ENCODE data around the gene ORC3.
"Not testable (repeated sequence)": the region's sequence is repeated elsewhere in the genome, so short reads cannot be mapped to it uniquely, and the experiment has no call there.

ORC3 gene

DNA sequence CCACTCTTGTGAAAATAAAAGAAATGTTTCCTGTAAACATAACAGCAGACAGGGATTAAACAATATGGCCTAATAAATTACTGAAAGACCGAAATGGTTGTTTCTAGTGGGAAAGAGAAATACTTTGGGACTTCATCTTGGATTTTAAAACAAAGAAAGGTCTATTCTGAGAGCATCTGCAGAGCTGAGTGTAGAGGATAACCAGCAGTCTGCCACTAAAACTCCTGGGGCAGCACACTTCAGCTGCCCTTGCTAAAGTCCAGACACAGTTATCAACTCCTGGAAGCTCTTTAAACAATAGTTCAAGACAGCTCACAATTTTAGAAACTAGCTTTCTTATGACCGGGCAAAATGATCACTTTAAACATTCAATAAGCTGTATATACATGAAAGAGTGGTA, 73.5 kb downstream of the ORC3 start:
- DNase-seq = no peak

DNA sequence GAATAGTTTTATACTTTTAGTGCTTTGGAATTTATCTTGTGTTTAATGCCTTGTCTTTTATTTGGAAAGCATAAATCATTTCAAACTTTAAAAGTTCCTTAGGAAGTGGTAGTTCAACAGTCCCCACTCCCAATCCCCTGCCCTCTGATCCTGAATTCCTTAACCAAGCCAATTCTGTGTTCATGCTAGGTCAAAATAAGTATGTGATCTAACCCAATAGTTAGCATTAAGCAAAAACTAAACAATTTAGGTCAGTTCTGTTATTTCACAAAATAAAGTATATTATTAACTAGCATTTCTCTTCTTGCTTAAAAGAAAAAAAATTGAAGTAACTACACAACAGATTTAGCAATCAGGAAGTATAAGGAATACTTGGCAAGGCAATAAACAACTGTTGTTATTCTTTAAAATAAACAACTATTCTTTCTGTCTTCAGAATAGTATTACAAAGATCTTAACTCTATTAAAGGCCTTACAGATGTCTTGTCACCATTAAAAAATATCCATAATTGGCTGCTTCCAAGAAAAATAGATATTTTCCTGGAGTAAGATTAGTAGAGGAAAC, 75.1 kb downstream of the ORC3 start:
- DNase-seq = no peak

DNA sequence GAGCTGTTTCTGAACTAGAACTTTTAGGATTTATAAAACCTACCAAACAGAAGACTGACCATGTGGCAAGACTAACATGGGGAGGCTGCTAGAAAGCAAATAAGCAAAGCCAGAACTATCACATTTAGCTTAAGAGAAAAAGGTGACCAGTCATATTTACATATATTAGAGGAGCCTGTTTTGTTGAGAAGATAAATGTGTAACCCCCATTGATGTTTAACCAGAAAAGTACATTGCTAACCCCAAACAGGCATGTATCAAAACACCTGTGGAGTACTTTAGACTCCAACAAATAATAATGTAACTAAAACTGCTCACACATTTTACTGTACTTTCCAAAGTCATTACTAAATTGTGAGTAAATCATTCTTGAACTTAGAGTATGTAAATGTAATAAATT, 77.1 kb downstream of the ORC3 start:
- no peak for DNase-seq

DNA sequence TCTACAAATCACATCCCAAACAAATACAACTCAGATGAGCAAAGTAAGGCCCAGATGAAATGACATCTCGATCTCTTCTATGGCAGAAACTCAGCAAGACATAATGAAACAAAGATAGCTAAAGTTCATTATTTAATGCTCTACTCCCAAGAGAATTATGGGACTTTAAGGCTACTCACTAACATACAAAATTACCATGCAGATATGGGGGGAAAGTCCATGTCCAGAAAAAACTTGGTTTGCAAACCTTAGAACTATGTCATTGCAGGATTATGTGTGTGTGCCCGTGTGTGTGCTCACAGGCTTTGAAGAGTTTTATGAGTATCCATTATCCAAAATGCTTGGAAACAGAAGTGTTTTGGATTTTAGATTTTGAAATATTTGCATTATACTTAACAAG, 78.1 kb downstream of the ORC3 start:
- DNase-seq = no peak

DNA sequence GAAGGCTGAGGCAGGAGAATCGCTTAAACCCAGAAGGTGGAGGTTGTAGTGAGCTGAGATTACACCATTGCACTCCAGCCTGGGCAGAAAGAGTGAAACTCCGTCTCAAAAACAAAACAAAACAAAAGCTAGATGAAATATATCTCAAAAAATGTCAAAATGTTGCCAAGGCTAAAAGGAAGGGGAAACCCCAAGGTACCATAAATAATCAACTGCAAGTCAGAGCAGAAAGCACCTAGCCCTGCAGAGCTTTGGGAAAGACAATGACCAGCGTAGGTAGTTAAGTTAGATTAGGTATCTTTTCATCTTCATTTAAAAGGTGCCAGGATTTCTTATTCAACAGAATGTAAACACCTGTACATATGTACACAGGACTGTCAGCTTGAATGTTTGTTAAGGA, 79.1 kb downstream of the ORC3 start:
- no peak for DNase-seq

DNA sequence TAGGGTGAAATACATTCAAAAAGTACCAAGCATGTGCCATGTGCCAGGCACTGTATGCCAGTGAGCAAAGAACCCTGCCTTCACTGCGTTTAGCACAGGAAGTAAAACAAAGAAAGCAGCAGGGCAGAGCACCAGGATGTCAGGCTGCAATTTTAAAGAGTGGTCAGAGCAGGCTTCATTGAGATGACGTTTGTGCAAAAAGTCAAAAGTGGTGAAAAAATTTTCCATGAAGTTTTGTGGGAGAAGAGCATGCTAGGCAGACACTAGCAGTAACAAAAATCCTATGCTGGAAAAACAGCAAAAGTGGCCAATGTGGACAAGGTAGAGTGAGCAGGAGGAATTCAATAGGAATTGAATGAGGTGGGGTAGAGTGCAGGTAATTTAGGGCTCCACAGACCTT, 80.8 kb downstream of the ORC3 start:
- DNase-seq = no peak

DNA sequence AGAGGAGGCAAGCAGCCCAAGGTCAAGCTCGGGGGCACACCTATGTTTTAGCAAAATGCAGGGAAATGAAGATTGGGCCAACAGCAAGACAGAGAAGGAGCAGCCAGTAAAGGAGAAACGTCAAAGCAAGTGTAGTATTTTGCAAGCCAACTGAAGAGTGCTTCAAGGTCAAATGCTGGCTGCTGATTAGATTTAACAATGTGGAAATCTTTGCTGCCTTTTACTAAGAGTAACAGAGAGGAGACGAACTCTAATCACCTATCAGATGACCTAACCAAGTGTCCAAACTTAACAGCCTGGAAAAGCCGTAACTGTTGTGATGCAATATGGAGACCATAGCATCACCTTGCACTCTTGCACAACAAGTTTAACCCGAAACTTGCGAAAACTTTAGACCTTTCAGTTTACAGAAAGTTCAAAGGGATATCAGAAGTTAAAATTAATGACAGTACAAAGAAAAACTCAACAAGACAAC, 81.7 kb downstream of the ORC3 start:
- no peak for DNase-seq

DNA sequence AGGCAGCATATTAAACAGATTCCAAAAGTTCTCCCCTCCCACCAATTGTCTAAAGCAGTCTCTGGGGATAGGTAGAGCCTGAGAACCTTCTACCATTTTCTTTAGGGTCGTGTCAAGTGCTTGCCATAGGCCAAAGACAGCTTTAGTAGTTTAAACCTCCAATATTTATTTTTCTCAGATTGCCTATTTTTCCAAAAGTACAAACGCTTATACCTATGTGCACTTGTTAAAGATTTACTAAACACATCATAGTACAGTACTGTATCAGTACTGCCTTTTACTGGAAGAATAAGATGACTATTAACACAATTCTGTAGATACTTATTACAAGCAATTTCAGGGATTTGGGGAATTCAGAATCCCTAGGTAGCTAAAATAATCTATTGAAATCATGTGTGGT, 82.7 kb downstream of the ORC3 start:
- DNase-seq = no peak

DNA sequence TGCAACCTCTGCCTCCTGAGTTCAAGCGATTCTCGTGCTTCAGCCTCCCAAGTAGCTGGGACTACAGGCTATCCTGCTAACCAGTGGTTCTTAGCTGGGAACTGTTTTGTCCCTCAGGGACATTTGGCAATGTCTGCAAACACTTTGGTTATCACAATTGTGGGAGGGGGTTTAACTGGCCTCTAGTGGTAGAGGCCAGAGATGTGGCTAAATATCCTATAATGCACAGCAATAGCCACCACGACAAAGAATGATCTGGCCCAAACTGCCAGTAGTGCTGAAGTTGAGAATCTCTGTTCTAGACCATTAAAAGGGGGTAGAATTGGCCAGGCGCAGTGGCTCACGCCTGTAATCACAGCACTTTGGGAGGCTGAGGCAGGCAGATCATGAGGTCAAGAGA, 83.3 kb downstream of the ORC3 start:
- DNase-seq = no peak

DNA sequence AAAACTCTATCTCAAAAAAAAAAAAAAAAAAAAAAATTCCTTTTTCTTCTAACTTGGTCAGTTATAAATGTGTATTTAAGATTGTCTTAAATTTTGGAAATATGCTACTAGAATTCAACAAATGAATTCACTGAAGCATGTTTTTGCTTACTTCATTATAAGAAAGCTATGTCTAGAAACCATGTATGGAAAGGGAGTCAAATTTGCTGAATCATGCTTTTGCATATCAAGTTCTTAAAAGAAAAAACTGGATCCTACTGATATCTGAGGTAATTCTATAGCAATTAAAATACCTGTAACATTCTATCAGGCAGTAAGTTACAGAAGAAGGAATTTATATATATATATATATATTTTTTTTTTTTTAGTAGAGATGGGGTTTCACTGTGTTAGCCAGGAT, 84.4 kb downstream of the ORC3 start:
- DNase-seq = no peak

DNA sequence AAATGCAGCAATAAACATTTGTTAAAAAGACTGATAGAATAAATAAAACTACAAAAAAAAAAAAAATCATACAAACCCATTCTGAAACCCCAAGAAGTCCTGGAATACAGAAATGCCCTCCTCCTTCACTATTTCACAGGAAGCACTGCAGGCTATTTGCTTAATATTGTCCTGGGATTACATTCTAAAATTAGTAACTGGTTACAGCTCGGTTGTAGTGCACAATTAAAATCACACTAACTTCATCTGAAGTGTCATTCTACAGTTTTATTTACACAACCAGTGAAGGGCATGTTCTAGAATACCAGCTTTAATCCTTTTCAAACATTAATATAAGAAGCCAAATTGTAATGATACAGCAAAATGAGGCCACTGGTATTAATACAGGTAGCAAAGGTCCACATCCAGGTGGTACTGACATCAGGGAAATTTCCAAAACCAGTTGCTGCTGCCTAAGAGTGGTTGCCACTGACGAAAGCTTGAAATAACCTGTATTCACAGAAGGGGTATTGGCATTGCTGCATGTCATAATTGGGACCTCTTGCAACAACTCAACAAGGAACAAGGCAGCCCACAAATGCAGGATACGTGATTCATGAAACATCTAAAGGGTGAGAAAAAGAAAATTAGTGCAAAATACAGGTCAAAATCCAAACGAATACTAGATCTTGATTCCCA, 85.2 kb downstream of the ORC3 start:
- DNase-seq = no peak

DNA sequence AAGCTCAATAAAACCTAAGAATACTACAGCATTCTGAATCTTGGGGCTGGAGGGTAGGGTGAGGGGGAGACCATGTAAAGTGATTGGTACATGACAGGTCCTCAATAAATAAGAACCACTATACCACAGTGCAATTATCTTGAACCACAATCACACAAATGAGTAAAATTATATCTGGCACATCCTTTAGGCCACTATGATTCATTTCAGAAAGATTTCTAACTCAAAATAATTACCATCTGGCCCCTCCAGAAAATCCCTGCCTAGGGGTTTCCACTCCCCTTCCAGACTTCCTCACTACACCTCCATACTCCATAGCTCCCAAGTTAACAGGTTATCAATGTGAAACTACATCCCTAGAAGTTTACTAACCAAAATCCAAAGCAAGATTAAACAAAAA, 92.4 kb downstream of the ORC3 start:
- no peak for DNase-seq

DNA sequence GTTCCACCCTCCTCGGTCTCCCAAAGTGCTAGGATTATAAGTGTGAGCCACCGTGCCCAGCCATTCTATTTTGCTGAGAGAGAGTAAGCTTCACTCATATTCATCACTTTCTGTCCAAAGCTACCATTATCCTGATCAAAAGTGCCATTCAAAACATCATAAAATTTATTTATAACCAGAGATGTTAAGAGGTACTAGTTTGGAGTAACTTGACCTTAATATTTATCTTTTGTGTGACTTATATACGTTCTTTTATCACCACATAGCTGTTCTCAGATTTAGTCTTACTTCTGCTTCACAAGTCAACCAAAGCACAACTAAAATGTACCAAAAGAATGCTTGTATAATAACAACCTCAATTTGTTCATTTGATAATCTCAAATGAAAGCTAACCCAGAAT, 94.0 kb downstream of the ORC3 start:
- DNase-seq = no peak

DNA sequence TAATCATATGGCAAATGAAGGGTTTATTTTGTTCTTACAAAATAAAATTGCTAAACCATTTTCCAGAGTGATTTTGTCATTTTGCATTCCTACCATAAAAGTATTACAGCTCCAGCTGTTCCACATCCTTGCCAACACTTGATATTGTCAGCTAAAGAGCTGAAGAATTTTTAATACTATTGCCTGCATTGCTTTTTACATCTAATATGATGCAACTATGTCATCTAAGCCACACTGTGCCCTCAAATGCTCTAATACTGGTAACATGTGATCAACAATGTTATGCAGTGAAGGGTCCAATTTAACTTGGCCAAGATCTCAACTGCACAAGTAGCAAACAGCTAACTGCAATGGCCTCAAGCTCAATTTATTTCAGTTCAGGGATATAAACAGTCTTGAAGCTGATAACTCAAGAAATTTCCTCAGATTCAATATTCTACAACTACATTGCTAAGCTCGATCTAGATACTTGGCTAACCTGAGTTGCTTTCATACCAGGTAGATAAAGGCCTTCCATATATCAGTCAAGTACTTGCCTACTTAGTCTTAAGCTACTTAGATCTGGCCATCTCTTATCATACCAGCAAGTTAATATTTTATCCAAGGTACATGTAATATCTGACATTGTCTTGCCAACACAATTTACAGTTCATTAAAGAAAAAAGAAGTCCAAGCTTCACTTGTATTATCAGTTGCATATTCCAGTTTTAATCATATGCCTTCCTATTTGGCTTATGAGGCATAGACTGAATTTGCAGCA, 95.1 kb downstream of the ORC3 start:
- no peak for DNase-seq

DNA sequence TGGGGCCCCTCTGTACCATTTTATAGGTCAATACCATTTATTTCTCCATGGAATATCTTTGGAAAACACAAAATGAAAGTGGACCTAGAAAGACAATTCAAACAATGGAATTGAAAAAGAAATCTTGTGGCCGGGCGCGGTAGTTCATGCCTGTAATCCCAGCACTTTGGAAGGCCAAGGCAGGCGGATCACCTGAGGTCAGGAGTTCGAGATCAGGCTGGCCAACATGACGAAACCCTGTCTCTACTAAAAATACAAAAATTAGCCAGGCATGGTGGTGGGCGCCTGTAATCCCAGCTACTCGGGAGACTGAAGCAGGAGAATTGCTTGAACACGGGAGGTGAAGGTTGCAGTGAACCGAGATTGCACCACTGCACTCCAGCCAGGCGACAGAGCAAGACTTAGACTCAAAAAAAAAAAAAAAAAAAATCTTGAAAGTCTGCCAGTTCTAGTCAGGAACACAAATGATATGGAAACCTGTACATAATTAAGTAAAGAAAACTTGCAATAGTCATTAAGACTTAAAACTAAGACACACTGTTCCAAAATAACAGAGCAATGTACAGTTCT, 96.8 kb downstream of the ORC3 start:
- DNase-seq = not testable (repeated sequence)

DNA sequence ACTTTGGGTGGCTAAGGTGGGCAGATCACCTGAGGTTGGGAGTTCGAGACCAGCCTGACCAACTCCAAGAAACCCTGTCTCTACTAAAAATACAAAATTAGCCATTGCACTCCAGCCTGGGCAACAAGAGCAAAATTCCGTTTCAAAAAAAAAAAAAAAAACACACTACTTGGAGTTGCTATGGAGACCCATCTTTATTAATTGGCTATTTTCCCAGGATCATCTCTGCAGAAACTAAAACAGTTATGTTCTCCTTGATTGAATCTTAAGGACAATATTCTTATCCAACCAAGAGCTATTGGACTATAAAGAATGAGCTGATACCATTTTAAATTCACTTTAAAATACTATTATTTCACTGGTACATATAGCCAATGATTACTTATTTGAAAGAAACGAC, 97.4 kb downstream of the ORC3 start:
- DNase-seq = no peak

DNA sequence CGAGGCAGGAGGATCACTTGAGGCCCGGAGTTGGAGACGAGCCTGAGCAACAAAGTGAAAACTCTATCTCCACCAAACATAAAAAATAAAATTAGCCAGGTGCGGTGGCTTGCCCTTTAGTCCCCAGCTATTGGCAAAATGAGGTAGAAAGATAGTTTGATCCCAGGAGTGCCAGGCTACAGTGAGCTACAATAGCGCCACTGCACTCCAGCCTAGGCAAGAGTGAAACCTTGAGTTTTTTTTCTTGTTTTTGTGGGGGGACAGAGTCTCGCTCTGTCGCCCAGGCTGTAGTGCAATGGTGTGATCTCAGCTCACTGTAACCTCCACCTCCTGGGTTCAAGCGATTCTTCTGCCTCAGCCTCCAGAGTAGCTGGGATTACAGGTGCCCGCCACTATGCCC, 98.0 kb downstream of the ORC3 start:
- not testable (repeated sequence) for DNase-seq

DNA sequence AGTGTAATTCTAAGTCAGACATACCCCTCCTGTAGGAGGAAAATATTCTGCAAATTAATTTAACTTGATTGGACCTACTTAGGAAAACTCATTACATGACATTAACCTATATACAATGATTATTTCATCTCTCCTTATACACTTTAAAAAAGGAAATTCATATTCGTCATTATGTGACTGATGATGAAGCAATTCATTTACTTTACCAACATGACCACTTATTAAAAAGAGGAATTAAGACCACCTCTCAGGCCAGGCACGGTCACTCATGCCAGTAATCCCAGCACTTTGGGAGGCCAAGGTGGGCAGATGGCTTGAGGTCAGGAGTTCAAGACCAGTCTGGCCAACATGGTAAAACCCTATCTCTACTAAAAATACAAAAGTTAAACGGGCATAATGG, 100.5 kb downstream of the ORC3 start:
- no peak for DNase-seq

DNA sequence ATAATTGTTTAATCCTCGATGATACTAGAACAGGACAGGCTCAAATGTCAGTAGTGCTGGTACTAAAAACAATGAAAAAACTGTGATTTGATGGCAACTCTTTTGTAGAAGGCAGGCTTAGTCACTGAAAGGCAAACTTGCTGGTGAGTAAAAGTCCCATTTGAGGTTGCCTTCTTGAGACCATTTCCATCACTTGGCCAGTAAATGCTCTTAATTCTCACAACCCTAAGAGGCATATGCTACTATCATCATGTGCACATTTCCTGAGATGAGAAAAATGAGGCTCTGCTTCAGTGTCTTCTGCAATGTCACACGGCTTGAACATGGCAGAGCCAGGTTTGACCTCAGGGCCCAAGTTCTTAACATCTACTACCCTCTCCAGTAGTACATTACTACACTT, 102.2 kb downstream of the ORC3 start:
- no peak for DNase-seq

DNA sequence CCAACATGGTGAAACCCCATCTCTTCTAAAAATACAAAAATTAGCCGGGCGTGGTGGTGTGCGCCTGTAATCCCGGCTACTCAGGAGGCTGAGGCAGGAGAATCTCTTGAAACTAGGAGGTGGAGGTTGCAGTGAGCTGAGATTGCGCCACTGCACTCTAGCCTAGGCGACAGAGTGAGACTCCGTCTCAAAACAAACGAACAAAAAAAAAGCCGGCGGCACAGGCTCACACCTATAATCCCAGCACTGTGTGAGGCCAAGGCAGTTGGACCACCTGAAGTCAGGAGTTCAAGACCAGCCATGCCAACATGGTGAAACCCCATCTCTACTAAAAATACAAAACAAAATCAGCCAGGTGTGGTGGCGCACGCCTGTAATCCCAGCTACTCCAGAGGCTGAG, 106.9 kb downstream of the ORC3 start:
- DNase-seq = not testable (repeated sequence)

DNA sequence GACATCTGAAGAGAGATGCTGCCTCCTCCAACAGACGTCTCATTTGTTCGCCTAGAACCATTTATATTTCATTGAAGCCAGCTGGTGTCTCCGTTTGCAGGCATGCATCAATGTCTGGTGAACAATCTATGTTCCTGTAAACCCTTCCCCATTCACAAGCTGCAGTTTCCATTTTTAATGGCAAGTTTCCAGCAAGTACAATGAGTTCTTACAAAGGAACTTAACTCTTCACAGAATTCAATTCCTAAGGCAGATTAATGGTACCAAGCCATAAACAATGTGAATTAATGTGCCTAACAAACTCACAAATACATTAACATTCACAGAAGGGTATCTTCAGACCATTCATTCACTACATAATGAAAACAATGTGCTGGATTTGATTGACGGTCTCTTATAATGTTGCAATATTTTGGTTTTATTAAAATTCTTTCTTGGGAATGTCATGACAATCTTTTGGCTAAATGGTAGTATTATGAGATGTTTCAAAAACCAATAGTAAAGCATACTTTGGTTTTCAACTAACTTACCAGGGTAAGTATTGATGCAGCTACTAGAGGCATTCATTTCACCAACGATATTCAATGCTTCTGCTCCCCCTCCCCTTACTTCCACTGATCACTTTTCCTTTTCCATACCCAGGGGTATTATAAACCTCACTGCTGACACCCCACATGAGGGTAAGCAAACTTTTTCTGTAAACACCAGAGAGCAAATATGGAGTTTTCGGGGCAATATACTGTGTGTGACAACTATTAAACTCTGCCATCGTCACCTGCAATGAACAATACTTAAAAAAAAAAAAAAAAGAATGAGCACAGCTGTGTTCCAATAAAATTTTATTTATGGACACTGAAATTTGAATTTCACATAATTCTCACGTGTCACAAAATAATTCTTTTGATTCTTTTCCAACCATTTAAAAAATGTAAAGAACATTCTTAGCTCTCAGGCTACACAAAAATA, 107.9 kb downstream of the ORC3 start:
- no peak for DNase-seq

DNA sequence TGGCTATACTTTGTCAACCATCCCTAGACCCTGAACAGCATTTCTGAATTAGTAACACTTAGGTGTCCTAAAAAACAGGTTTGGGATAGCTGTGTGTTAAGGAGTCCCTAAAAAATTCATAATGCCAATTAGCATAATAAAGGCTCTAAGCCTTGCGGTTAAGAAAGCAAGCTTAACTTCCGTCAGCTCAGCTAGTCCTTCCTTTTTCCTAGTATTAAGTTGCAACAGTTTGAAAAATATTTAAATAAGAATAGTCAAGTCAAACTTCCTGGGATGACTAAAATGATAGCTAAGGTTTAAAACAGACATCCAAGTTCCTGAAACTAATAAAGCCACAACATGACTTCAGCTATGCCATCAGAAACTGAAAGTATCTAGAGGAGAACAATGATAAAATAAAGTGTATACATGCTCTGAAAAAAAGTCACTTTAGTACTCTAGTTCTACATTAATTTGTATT, 108.6 kb downstream of the ORC3 start:
- no peak for DNase-seq

DNA sequence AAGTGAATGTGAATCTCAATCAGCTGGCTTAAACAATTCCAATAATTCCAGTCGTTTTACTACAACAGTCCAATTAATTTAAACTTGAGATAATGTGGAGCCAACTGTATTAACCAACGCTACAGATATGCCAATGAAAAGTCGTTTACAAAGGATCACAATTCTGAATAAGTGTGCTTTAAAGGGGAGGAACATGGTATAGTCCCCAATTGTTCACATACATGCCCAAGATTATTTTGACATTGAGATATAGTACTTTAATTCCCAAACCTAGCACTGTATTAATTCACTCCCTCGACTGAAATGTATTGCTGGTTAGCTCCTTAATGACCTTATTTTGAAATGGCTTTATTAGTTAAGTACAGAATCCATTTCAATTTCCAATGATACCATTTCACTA, 109.6 kb downstream of the ORC3 start:
- DNase-seq = no peak

All from effector CD4-positive, alpha-beta T cell (primary cell).